IPS-11a (cell line): ENCODE results near the gene ABCA4.
"Not testable (repeated sequence)": the region's sequence is repeated elsewhere in the genome, so short reads cannot be mapped to it uniquely, and the experiment has no call there.

Source experiments
- H3K4me3 ChIP-seq: one replicate; pipeline ENCODE4 v1.5.1; 2013; ENCODE audit warnings: low read depth, low read length, control low read depth

Gene ABCA4

GRCh38 chr1:94011709-94012595, 109.0 kb downstream of the ABCA4 start:
- no peak overlapping the region for H3K4me3 ChIP-seq

DNA sequence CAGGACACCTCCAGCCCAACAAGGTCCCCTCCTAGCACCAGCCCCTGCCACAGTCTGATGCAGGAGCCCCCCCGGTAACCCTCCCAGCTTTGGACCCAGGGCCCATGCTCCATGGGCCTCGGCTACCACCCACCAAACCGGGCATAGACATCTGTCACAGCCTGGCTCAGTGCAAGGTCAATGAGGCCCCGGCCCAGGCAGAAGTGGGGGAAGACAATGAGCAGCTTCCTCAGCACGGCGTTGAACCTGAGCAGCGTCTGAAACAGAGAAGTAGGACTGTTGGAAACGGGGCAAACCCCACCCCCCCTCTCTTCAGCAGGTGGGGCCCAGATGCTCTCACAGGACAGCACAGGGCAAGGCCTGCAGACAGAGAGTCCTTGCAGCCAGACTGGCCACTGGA, 109.8 kb downstream of the ABCA4 start:
- H3K4me3 ChIP-seq: no peak overlapping the region

- no peak overlapping the region for H3K4me3 ChIP-seq
These were observed 111.6 kb downstream of the ABCA4 start for GRCh38 chr1:94009304-94009703.

DNA sequence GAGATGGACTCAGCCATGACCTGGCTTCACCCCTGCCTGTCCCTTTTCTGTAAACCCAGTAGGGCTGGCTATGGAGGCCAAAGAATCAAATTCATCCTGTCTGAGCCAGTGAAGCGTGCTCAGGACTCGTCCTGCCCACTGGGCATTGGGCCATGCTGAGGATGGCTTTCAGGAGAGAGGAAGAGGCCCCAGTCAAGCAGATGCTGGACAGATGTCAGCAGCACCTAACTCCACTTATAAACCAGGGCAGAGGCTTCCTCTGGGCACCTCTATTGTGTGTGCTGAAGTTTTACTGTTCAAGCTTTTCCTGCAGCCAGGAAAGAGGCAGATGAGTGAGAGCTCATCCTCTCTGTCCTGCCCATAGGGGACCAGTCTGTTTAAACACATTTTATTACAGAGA, 114.3 kb downstream of the ABCA4 start:
- H3K4me3 ChIP-seq: no peak overlapping the region

DNA sequence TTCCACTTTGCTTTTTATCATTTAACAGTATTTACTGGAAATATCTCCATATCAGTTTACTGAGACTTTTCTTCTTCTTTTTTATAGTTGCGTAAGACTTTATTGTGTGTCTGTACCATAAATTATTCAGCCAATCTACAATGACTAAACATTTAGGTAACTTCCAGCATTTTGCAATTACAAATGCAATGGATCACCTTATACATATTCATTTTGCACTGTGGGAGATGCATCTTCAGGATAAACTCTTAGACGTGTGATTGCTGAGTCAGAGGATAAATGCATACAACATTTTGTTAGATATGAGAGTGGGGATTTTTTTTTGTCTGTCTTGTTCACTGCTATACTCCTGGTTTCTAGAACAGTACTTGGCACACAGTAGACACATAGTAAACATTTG, 116.0 kb downstream of the ABCA4 start:
- H3K4me3 ChIP-seq: no peak overlapping the region

GRCh38 chr1:94002046-94002787, 118.7 kb downstream of the ABCA4 start:
- H3K4me3 ChIP-seq: no peak overlapping the region

DNA sequence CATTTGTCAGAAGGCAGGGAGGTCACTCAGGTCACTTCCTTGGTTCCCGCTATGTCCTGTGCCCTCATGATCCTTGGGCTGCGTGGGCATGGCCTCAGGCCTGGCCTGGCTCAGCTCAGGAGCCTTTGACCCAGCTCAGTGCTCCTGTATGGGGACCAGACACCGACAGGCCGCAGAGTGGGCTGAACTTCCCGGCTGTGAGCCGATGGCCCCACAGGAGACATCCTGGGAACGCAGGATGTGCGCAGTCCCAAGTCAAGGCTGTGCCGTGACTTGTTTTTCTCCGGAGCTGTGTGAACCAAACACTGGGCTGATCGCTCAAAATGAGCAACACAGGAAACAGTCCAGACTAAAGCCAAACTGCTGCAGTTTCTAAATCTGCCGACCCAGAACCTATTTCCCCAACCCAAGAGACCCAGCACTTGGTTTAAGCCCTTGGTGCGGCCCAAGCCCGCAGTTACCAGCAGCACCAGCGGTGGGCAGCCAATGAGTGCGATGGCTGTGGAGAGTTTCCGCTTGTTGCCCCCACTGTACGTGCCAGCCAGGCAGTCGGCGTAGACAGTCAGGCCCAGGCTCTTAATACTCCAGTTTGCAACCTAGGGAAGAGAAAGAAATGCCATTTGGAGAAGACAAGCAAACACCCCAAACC, 119.4 kb downstream of the ABCA4 start:
- no peak overlapping the region for H3K4me3 ChIP-seq

DNA sequence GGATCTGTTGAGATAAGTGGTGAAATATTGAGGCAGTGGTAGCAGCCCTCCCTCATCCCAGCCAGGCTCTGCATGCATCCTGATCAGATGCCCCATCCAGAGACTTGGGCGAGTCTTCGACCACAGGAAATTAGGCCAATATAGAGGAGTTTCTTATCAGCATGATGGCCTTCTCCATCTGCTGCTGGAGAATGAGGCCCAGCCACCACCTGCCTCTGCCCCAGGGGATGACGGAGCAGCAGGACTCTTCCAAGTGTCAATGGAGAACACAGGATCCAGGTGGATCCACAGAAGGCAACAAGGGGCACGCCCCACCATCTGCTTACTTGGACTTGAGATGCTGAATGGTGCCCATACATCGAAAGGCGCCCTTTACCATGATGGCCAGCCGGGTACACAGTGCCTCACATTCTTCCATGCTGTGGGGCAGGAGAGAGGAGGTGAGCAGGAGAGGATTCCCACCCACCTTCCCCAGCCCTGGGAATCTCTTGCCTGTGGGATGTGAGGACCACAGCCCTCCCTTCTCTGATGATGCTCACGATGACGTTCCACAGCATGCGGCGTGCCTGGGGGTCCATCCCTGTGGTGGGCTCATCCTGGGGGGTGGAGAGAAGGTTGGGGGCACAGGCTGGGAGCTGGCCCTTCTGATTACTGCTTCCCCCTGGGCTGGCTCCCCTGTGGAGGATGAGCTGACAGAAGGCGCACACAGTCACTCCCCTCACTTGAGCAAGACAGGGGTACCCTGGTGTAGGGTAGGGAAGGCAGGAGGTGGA, 120.3 kb downstream of the ABCA4 start:
- no peak overlapping the region for H3K4me3 ChIP-seq

GRCh38 chr1:93999840-94000415, 121.0 kb downstream of the ABCA4 start:
- no peak overlapping the region for H3K4me3 ChIP-seq

DNA sequence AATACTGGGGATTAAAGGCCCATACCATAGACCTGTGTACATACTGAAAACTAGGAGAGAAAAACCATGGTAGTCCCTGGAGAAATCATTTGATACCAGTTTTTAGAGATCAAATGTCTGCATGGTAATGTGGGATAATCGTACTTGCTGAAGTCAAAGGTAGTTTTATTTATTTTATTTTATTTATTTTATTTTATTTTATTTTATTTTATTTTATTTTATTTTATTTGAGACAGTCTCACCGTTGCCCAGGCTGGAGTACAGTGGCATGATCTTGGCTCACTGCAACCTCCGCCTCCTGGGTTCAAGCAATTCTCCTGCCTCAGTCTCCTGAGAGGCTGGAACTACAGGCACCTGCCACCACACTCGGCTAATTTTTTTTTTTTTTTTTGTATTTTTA, 122.4 kb downstream of the ABCA4 start:
- H3K4me3 ChIP-seq: not testable (repeated sequence)

- H3K4me3 ChIP-seq: no peak overlapping the region
These were observed 123.2 kb downstream of the ABCA4 start for GRCh38 chr1:93997756-93998155.

DNA sequence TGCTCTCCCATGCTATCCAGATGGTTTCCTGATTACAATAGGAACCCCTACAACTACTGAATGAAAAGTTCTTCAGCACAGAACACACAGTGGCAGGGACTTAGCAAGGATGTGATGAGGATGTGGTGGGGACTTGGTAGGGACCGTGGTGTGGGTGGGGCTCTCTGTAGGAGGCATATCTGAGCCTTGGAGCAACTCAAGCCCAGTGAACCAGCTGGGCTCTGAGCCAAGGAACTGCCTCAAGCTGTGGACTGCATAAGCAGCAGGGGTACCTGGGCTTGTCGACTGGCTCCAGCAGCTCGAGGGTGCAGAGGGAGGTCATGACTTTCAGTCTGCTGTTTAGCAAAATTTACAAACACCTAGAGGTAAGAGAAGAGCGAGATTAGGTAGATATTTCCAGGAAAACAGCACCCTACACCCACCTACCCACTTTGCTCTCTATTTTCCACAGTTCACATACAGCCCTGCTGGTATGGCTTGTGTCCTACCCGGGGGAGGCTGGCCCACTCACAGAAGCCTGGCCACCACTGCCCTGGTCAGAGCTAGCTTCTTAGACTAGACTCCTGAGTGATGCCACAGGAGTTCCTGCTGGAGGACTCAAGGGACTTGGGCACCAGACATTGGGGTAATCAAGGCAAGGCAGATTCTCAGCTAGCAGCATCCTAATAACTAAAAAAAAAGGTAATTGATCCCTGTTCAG, 125.0 kb downstream of the ABCA4 start:
- no peak overlapping the region for H3K4me3 ChIP-seq

DNA sequence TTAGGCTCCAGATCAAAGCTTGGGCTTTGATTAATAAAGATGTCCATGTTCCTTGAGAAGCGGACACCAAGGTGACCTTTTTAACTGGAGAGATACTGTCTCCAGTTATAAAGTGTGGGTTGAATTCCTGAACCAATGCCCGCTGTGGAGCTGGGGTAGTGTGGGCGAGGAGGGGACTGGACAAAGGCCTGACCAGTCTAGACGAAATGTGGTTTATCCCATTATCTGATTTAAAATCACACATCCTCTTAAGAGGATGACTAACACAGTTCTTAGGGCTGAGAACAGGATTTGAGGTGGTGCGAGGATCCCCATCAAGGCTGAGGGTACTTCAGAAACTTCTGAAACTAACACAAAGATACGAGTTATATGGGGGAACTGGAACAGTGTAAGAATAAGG, 127.2 kb downstream of the ABCA4 start:
- no peak overlapping the region for H3K4me3 ChIP-seq

DNA sequence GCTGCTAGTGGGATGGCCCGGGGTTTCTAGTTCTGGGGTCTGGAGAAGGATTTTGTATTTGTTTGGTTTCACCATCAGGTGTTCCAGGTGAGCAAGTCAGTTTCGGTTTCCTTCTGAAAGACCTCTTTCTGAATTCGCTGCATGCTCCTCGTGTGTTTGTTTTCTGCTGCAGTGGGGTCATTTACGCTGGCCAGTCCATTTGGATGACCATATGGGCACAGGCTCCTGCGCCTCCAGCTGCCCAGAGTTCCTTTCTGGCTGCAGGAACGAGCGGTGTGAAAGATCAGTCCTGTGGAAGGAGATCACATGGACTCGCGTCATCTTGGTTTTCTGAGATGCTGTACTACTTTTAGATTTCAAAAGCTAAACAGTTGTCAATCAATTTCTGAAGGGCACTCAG, 128.0 kb downstream of the ABCA4 start:
- no peak overlapping the region for H3K4me3 ChIP-seq

- H3K4me3 ChIP-seq: no peak overlapping the region
These were observed 128.8 kb downstream of the ABCA4 start for GRCh38 chr1:93992190-93992589.

GRCh38 chr1:93991271-93991670, 129.7 kb downstream of the ABCA4 start:
- H3K4me3 ChIP-seq: no peak overlapping the region

DNA sequence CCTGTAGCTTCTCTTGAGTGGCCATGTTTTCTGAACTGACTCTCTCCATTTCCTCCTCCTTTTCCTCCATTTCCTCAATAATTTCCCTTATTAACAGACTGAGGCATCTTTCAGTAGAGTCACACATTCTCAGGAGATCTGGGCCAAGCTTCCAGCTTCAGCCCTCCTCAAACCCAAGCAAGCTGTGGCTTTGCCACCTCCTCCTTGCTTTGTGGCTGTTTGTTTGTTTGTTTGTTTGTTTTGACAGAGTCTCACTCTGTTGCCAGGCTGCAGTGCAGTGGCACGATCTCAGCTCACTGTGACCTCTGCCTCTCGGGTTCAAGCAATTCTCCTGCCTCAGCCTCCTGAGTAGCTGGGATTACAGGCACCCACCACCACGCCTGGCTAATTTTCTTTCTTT, 130.5 kb downstream of the ABCA4 start:
- not testable (repeated sequence) for H3K4me3 ChIP-seq

GRCh38 chr1:93990010-93990409, 130.9 kb downstream of the ABCA4 start:
- no peak overlapping the region for H3K4me3 ChIP-seq

DNA sequence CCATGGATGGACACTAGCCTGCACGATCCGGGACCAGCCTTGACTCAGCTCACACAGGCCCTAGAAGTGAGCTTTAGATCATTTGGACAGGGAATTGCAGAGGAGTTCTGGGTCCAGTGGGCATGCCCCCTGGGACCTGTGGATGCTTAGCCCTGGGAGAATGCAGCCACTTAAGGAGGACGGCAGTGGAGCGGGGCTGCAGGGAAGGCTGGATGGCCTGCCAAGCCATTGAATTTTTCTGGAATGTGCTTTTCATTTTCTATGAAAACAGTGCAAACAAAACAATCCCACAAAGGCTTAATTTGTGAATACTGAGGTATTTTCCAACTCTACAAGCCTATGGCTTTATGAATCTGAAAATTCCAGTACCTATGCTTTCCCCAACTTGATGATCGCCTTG, 131.3 kb downstream of the ABCA4 start:
- no peak overlapping the region for H3K4me3 ChIP-seq
